ENCODE measurements around the gene LRMDA.

- TF ChIP-seq, protein P1, sequence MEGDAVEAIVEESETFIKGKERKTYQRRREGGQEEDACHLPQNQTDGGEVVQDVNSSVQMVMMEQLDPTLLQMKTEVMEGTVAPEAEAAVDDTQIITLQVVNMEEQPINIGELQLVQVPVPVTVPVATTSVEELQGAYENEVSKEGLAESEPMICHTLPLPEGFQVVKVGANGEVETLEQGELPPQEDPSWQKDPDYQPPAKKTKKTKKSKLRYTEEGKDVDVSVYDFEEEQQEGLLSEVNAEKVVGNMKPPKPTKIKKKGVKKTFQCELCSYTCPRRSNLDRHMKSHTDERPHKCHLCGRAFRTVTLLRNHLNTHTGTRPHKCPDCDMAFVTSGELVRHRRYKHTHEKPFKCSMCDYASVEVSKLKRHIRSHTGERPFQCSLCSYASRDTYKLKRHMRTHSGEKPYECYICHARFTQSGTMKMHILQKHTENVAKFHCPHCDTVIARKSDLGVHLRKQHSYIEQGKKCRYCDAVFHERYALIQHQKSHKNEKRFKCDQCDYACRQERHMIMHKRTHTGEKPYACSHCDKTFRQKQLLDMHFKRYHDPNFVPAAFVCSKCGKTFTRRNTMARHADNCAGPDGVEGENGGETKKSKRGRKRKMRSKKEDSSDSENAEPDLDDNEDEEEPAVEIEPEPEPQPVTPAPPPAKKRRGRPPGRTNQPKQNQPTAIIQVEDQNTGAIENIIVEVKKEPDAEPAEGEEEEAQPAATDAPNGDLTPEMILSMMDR (IDR thresholded peaks at IDR 0.05) = no peak
- TF ChIP-seq POLR2A (IDR thresholded peaks at IDR 0.05) = no peak
These were observed 852.9 kb downstream of the LRMDA start for GRCh38 chr10:76284351-76284750.

All from tibial nerve (tissue), 3 donors.